Measurements from ENCODE around the gene COPG1.
"Not testable (repeated sequence)": the region's sequence is repeated elsewhere in the genome, so short reads cannot be mapped to it uniquely, and the experiment has no call there.

The COPG1 gene

GRCh38 chr3:129249284-129250065 lies at the start of gene COPG1:
Gene COPG1 (plus strand): TSS chr3:129249606. CDS start chr3:129249710, 104 bp downstream.
- in situ Hi-C loops (cut with MboI; ENCODE audit: low sequenced_read_pairs), result no loop called here

GRCh38 chr3:129204473-129204872 lies 44.9 kb upstream of the COPG1 start:
- in situ Hi-C loops (cut with MboI; ENCODE audit: low sequenced_read_pairs), result no loop called here

- in situ Hi-C loops (cut with MboI; ENCODE audit: low sequenced_read_pairs), result no loop called here
Observed at GRCh38 chr3:129205109-129205832, 44.1 kb upstream of the COPG1 start.

- in situ Hi-C loops (cut with MboI; ENCODE audit: low sequenced_read_pairs), result no loop called here
Observed at GRCh38 chr3:129207479-129207878, 41.9 kb upstream of the COPG1 start.

GRCh38 chr3:129211345-129211744 lies 38.1 kb upstream of the COPG1 start:
- in situ Hi-C loops (cut with MboI; ENCODE audit: low sequenced_read_pairs), result no loop called here

GRCh38 chr3:129211772-129212171 lies 37.6 kb upstream of the COPG1 start:
- in situ Hi-C loops (cut with MboI; ENCODE audit: low sequenced_read_pairs), result no loop called here

- in situ Hi-C loops (cut with MboI; ENCODE audit: low sequenced_read_pairs), result no loop called here
Observed at GRCh38 chr3:129213238-129213637, 36.2 kb upstream of the COPG1 start.

- in situ Hi-C loops (cut with MboI; ENCODE audit: low sequenced_read_pairs), result no loop called here
Observed at GRCh38 chr3:129218742-129219141, 30.7 kb upstream of the COPG1 start.

GRCh38 chr3:129224387-129224786 lies 25.0 kb upstream of the COPG1 start:
- in situ Hi-C loops (cut with MboI; ENCODE audit: low sequenced_read_pairs), result not testable (repeated sequence)

- in situ Hi-C loops (cut with MboI; ENCODE audit: low sequenced_read_pairs), result no loop called here
Observed at GRCh38 chr3:129224984-129225393, 24.4 kb upstream of the COPG1 start.

- in situ Hi-C loops (cut with MboI; ENCODE audit: low sequenced_read_pairs), result no loop called here
Observed at GRCh38 chr3:129226374-129226773, 23.0 kb upstream of the COPG1 start.

GRCh38 chr3:129228891-129229585 lies 20.4 kb upstream of the COPG1 start:
- in situ Hi-C loops (cut with MboI; ENCODE audit: low sequenced_read_pairs), result no loop called here

- in situ Hi-C loops (cut with MboI; ENCODE audit: low sequenced_read_pairs), result no loop called here
Observed at GRCh38 chr3:129230311-129231019, 18.9 kb upstream of the COPG1 start.

GRCh38 chr3:129231331-129232119 lies 17.9 kb upstream of the COPG1 start:
- in situ Hi-C loops (cut with MboI; ENCODE audit: low sequenced_read_pairs), result no loop called here

- in situ Hi-C loops (cut with MboI; ENCODE audit: low sequenced_read_pairs), result no loop called here
Observed at GRCh38 chr3:129233538-129233937, 15.9 kb upstream of the COPG1 start.

GRCh38 chr3:129234441-129234840 lies 15.0 kb upstream of the COPG1 start:
- in situ Hi-C loops (cut with MboI; ENCODE audit: low sequenced_read_pairs), result no loop called here

GRCh38 chr3:129235344-129235917 lies 14.0 kb upstream of the COPG1 start:
- in situ Hi-C loops (cut with MboI; ENCODE audit: low sequenced_read_pairs), result no loop called here

- in situ Hi-C loops (cut with MboI; ENCODE audit: low sequenced_read_pairs), result no loop called here
Observed at GRCh38 chr3:129238945-129239705, 10.3 kb upstream of the COPG1 start.

- in situ Hi-C loops (cut with MboI; ENCODE audit: low sequenced_read_pairs), result no loop called here
Observed at GRCh38 chr3:129239991-129240390, 9.4 kb upstream of the COPG1 start.

Measured in HL-60/S4 treated with retinoic acid at 250 ng/mL for 4 days and 3 days (cell line).